ENCODE data around the gene AK5. TPM values are rescaled to one million over a fixed set of nuclear protein-coding genes. Genes with fewer than 3 reads are reported as not detected.

AK5 gene
- total RNA-seq, 1 donor from 2014 or later, result 0.42 TPM

GRCh38 chr1:77594366-77595112 lies 312.7 kb downstream of the AK5 start:
- intact Hi-C loops (cut with micrococcal nuclease), result no loop called here
- DNase-seq (no peak), ATAC-seq (no peak)

GRCh38 chr1:77597310-77597709 lies 315.5 kb downstream of the AK5 start:
- no peak for DNase-seq
- intact Hi-C loops (cut with micrococcal nuclease), result no loop called here
- ATAC-seq, result no peak

- peak; percentile 71 for DNase-seq
- intact Hi-C loops (cut with micrococcal nuclease), result no loop called here
- ATAC-seq, result peak; percentile 93
Measured at GRCh38 chr1:77605246-77606026, 323.6 kb downstream of the AK5 start.

- intact Hi-C loops (cut with micrococcal nuclease), result no loop called here
- ATAC-seq, result no peak
- no peak for DNase-seq
Measured at GRCh38 chr1:77608893-77609292, 327.1 kb downstream of the AK5 start.

Other genes with a start within 250 kb of the AK5 start
- 28.3 TPM for gene PIGK, start 62.6 kb upstream of the AK5 start, total RNA-seq